ENCODE measurements around the gene ZFHX3. TPM values are rescaled to one million over a fixed set of nuclear protein-coding genes. Genes with fewer than 3 reads are reported as not detected.

Gene ZFHX3
- polyA plus RNA-seq, 3 donors from 2014 or later, result 0.05 to 1.4 (median 1.0) TPM

DNA sequence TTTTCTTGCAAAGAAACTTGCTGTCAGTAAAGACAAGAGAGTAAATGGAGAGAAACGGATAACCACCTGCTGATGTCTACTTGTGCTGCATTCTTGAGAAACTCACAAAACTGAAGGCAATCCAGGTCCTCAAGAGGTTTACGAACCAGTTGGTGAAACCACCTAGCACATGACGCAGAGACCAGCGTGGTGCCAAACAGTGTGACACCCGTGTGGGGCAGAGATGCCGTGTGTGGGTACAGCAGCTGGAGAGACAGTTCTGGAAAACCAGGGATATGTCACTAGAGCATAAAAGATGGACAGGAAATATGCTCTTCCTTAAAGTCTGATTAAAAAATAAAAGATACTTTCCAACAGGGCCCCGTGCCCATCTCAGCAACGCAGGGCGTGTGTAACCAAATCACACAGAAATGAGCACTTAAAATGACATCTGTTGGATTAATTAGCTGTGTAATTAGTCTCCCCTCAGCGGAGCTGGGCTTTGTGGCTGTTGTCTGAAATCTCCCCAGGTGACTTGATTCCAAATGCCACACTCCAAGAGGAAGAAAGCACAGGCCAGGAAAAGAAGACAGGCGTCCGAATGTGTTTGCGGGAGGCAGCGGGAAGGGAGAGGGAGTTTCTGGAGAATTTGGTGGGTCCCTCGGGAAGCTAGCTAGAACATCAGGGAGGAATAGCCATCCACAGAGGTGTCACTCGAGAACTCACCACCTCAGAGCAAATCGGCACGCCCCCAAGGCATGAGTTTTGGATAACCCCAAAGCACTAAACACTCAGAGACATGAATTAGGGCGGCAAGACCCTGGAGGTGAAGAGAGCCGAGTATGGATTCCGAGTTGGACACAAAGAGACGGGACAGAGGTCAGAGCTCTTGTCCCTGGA, 109.8 kb downstream of the ZFHX3 start:
- Mint-ChIP-seq H3K27me3 (ENCODE audit: low read depth in 3 of 3) (peaks cover 0 to 2% (median 1%) of the 10 kb centered on the region in 3 donors), H3K9me3 (no peaks in the 10 kb centered on the region), H3K4me1 (peaks cover 0 to 2% of the 10 kb centered on the region in 2 donors), H3K27ac (peak overlapping the region in 1 of 6 donors; percentile 41), H3K4me3 (no peak overlapping the region), H3K36me3 (peaks cover 0 to 3% (median 0%) of the 10 kb centered on the region in 3 donors)
- DNase-seq, result no peak

DNA sequence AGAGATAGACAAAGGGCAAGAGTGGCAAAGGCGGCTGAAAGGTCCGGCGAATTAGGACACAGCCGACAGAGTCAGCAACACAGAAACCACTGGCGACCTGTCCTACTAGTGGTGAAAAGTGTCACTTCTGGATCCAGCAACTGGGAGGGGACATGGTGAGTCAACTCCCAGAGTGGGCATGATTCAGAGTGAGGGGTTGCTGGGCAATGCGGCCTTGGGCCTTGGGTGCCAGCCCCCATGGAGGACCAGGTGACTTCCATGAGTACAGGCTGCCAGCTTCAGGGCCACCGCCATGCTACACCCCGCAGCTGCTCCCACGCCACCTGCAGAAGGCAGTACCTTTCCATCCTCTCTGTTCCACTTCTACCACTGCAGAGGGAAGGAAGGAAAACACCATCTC, 110.6 kb downstream of the ZFHX3 start:
- Mint-ChIP-seq H3K36me3 (peaks cover 0 to 3% (median 0%) of the 10 kb centered on the region in 3 donors), H3K4me1 (peaks cover 5 to 8% of the 10 kb centered on the region in 2 donors), H3K27ac (no peak overlapping the region), H3K4me3 (no peak overlapping the region), H3K9me3 (no peaks in the 10 kb centered on the region), H3K27me3 (ENCODE audit: low read depth in 3 of 3) (peaks cover 0 to 2% (median 1%) of the 10 kb centered on the region in 3 donors)
- DNase-seq, result no peak

DNA sequence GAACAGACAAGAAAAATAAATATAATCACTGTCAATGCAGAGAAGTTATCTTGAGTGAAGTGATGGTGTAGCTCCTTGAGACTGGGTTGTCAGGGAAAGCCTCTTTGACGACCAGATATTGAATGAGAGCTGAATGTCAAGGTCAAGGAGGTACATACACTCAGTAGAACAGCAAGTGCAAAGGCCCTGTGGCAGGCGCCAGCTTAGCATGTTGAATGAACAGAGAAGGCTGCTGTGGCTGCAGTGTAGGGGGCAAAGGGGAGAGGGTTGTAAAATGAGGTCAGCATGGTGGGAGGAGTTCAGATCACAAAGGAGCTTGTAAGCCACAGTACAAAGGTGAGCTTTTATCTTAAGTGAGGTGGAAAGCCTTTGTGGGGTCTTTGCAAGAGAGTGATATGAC, 111.5 kb downstream of the ZFHX3 start:
- peaks cover 14 to 17% of the 10 kb centered on the region in 2 donors for H3K4me1 Mint-ChIP-seq
- peaks cover 0 to 3% (median 0%) of the 10 kb centered on the region in 3 donors for H3K36me3 Mint-ChIP-seq
- no peak for DNase-seq
- no peaks in the 10 kb centered on the region for H3K9me3 Mint-ChIP-seq
- H3K4me3 Mint-ChIP-seq, result no peak overlapping the region
- no peak overlapping the region for H3K27ac Mint-ChIP-seq
- H3K27me3 Mint-ChIP-seq (ENCODE audit: low read depth in 3 of 3), result peaks cover 0 to 2% (median 1%) of the 10 kb centered on the region in 3 donors

DNA sequence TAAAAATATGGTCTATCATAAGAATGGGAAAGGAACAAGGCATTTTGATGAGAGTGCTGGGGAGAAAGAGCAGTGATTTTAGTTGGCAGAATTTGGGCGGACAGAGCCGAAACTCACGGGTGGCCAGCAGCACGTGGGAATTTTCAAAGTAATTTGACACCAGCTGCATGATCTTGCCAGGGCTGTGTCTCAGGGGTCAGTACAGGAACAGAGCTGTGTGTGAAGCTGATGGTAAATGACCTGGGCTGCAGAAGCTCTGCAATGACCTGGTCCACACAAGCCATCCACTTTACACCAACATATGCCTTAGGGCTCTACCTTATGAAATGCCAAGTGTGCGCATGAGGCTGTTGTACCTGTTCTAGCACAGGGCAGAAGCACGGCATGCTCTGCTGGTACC, 112.0 kb downstream of the ZFHX3 start:
- Mint-ChIP-seq H3K4me1 (peaks cover 18 to 20% of the 10 kb centered on the region in 2 donors), H3K9me3 (no peaks in the 10 kb centered on the region), H3K27ac (no peak overlapping the region), H3K36me3 (peaks cover 0 to 3% (median 0%) of the 10 kb centered on the region in 3 donors), H3K4me3 (no peak overlapping the region), H3K27me3 (ENCODE audit: low read depth in 3 of 3) (peaks cover 0 to 2% (median 1%) of the 10 kb centered on the region in 3 donors)
- no peak for DNase-seq

DNA sequence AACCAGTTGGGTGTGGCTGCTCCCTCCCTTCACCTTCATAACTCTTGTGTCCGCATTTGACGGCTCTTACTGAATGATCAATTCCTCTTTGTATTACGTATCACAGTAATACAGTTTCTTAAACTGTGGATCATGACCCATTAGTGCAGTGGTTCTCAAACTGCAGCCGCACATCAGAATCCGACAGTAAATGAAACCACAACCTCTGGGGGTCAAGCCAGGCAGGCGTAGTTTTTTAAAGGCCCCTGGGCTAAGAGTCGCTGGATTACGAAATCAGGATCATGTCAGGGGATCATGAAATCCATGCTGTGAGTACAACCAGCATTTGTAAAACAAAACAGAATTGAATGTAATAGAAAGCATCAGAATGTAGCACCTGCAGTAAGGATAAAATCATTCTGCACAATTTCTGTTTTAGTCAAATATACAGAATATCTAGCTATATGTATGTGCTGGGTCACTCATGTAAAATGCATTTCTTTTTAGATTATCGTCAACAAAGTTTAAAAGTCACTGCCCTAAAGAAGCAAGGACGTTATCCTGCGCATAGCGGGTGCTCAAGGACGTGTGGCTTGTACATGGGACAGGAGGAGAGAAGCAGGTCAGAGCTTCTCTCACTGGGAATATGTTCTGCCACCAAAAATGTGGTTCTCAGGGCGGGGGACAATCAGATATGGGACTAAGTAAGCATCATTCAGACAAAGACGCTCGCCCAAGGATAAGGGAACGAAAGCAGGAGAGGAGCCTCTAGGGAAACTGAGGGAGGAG, 113.1 kb downstream of the ZFHX3 start:
- H3K9me3 Mint-ChIP-seq, result no peaks in the 10 kb centered on the region
- H3K27me3 Mint-ChIP-seq (ENCODE audit: low read depth in 3 of 3), result peaks cover 0 to 2% (median 1%) of the 10 kb centered on the region in 3 donors
- peaks cover 18 to 20% of the 10 kb centered on the region in 2 donors for H3K4me1 Mint-ChIP-seq
- peaks cover 0 to 3% (median 0%) of the 10 kb centered on the region in 3 donors for H3K36me3 Mint-ChIP-seq
- H3K4me3 Mint-ChIP-seq, result no peak overlapping the region
- peak overlapping the region in 2 of 6 donors; percentile 34 to 36 for H3K27ac Mint-ChIP-seq
- DNase-seq, result no peak

DNA sequence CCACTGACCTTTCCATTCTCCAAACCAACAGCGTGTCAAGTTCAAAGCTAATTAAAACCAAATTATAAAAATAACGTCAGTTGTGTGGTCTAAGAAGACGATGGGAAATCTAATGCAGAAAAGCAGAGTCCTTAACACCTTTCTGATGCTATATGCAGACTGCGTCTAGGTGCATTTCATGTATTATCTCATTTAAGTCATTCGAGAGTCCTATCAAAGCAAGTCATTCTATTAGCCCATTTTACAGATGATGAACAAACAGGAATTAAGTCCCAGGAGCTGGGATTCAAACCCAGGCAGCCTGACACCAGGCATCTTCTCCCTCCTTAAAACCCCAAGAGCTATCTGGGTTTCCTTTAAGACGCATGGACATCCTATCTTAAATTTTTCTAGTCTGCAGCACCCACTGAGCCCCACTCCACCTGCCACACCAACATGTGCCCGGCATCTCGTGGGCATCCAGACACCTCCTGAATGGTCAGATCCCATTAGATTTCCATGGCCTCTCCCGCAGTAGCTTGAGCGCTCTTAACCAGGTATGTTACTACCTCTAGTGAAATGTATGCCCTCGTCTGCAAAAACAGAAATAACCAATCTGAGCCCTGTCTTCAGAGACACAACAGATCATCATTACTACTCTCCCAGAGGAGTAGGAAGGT, 115.1 kb downstream of the ZFHX3 start:
- no peaks in the 10 kb centered on the region for H3K9me3 Mint-ChIP-seq
- peak overlapping the region in 3 of 6 donors; percentile 4 to 73 (median 72) for H3K27ac Mint-ChIP-seq
- peaks cover 0 to 3% (median 0%) of the 10 kb centered on the region in 3 donors for H3K36me3 Mint-ChIP-seq
- H3K27me3 Mint-ChIP-seq (ENCODE audit: low read depth in 3 of 3), result peaks cover 0 to 1% (median 0%) of the 10 kb centered on the region in 3 donors
- DNase-seq, result no peak
- H3K4me3 Mint-ChIP-seq, result peak overlapping the region in 1 of 5 donors; percentile 20
- H3K4me1 Mint-ChIP-seq, result peaks cover 18 to 20% of the 10 kb centered on the region in 2 donors

DNA sequence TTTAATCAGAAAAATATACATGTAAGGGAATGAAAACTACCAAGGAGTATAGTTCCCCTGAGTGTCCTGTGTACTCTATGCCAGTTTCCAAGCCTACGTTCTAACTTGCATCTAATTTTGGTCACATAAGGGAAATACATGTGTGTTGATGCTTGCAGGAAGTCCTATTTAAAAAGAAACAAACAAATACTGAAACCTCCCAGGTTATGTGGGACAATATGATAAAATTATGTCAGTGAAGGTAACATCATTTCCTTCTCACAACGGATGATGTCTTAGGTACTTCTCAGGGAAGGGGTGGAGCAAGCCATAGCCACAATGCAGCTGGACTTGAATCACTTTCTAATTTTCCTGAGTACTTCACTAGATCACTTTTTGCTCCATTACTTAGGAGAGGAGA, 115.9 kb downstream of the ZFHX3 start:
- Mint-ChIP-seq H3K9me3 (no peaks in the 10 kb centered on the region), H3K27ac (peak overlapping the region in 5 of 6 donors; percentile 13 to 85 (median 72)), H3K27me3 (ENCODE audit: low read depth in 3 of 3) (peaks cover 0 to 1% (median 1%) of the 10 kb centered on the region in 3 donors), H3K4me3 (peak overlapping the region in 2 of 5 donors; percentile 31 to 36), H3K36me3 (peaks cover 0 to 3% (median 0%) of the 10 kb centered on the region in 3 donors), H3K4me1 (peaks cover 18 to 20% of the 10 kb centered on the region in 2 donors)
- peak in 2 of 3 donors; percentile 7 to 17 for DNase-seq

DNA sequence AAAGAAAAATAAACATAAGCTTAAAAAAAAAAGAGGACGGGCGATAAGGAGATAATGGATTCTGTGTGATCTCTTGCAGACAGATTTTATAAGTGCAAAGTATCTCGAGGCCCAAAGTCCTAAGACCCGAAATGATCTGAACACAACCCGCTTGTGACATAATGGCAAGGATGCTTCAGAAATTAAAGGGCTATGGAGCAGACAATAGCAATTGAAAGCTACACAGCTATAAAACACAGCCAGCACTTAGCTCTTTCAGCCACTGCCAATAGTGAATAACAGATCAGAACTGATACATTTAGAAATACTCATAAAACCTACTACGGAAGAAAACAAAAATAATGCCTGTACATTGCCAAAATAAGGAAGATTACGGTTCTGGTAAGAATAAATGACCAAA, 117.5 kb downstream of the ZFHX3 start:
- Mint-ChIP-seq H3K4me1 (peaks cover 18 to 20% of the 10 kb centered on the region in 2 donors), H3K4me3 (no peak overlapping the region), H3K36me3 (no peaks in the 10 kb centered on the region), H3K27ac (peak overlapping the region in 1 of 6 donors; percentile 13), H3K27me3 (ENCODE audit: low read depth in 3 of 3) (peaks cover 0 to 1% (median 0%) of the 10 kb centered on the region in 3 donors), H3K9me3 (no peaks in the 10 kb centered on the region)
- no peak for DNase-seq

DNA sequence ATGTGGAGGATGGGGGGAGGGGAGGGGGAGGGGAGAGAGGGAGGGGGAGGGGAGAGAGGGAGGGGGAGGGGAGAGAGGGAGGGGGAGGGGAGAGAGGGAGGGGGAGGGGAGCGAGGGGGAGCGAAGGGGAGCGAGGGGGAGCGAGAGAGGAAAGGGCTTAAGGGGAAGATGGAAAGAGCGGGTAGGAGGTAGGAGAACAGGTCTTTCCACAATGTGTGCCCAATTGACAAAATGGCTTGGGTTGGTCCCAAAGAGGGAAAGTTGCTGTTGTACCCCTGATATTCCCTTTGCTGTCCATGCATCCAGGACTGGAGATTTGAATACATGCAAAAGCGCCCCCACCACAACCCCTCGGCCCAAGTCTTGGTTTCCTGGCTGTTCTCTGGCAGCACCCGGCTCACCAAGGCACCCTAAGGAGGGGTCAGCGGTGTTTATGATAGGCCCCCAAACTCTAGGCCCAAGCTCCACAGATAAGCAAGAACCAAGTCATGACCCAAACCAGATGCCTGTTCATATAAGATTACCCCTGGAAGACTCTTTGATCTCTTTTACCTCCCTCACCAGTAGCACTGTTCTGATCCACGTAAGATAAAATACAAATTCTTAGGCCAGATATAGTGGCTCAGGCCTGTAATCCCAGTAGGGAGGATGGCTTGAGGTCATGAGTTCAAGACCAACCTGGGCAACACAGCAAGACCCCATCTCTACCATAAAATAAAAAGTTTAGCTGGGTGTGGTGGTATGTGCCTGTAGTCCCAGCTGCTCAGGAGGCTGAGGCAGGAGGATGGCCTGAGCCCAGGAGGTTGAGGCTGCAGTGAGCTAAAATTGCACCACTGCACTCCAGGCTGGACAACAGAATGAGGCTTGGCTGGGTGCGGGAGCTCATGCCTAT, 119.6 kb downstream of the ZFHX3 start:
- peak overlapping the region in 1 of 6 donors; percentile 41 for H3K27ac Mint-ChIP-seq
- DNase-seq, result no peak
- no peak overlapping the region for H3K4me3 Mint-ChIP-seq
- H3K4me1 Mint-ChIP-seq, result peaks cover 18 to 20% of the 10 kb centered on the region in 2 donors
- H3K27me3 Mint-ChIP-seq (ENCODE audit: low read depth in 3 of 3), result peaks cover 0 to 1% (median 0%) of the 10 kb centered on the region in 3 donors
- H3K36me3 Mint-ChIP-seq, result no peaks in the 10 kb centered on the region
- H3K9me3 Mint-ChIP-seq, result no peaks in the 10 kb centered on the region

DNA sequence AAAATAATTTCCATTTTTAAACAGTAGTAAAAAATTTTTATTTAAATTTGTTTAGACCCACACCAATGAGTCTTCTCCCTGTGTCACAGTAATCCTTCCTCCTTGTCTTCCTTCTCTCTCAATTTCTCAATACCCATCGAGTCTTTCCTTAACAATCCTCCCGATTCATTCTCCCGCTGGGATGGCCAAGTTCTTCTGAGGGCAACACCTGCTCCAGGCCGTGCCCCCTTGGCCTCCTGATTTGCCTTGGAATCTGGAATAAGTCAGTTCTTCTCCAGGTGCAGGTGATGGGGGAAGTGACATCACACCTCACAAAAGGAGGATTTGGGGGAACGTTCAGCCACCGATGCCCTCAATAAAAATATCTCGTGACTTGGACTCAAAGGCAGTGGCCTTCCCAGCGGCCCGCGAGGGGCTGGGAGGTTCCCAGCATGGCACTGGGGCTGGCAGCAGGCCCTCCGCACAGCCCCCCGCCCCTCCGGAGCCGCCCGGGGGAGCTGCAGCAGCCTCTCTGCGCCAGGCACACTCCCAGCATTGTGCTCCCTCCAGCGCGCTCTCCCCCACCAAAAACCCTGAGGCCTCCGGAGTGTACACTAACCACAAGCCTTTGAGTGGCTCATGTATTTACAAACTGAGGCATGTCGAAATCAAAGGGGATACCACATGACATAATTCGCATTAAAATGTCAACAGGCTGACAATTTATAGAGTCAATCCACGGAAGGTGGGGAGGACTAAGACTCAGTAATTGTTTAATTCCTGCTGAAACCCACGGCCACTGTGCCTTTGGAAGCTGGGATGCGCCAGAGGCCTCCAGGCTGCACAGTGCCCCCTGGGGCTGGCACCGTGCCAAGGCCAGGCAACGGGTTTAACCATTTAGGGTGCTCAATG, 120.5 kb downstream of the ZFHX3 start:
- no peaks in the 10 kb centered on the region for H3K9me3 Mint-ChIP-seq
- peaks cover 0 to 1% (median 0%) of the 10 kb centered on the region in 3 donors for H3K27me3 Mint-ChIP-seq (ENCODE audit: low read depth in 3 of 3)
- peak overlapping the region in 1 of 6 donors; percentile 64 for H3K27ac Mint-ChIP-seq
- H3K36me3 Mint-ChIP-seq, result no peaks in the 10 kb centered on the region
- H3K4me1 Mint-ChIP-seq, result peaks cover 16 to 18% of the 10 kb centered on the region in 2 donors
- H3K4me3 Mint-ChIP-seq, result no peak overlapping the region
- DNase-seq, result no peak

DNA sequence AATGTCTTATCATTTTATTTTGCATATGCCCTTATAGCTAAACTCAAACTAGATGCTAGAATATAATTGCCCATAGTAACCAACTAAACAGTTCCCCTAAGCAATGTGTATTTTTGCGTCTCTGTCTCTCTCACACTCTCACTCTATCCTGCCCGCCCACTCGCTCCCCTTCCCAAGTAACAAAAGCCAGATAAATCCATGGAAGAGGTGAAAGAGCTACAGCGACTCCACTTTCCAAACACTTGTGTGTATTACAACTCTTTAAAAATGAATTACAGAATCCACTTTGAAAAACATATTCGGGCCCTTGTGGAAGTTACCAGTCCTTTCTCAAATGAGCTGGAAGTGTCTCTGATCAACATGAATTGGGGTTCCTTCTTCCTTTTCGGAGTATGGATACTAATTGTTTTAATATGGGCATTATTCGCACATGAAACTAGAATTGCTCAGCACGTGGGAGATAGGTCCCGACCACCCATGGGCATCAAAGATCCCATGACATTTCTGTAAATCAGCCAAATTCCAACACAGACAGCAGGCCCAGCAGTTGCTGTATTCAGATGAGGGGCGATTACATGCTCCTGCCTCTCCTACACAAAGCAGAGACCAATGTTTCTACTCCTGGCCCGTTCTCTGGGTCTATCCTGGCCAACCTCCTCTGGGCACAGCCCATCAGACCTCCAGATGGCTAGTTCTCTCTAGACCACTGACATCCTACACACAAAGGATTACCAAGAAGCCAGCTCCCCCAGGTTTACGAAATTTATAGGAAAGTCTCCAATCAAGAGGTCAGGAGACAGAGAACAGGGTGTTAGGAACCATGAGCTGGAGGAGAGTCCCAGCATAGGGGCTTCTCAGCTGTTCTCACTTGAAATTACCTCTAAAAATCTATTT, 121.5 kb downstream of the ZFHX3 start:
- Mint-ChIP-seq H3K9me3 (no peaks in the 10 kb centered on the region), H3K4me1 (peaks cover 14 to 18% of the 10 kb centered on the region in 2 donors), H3K4me3 (no peak overlapping the region), H3K27ac (no peak overlapping the region), H3K36me3 (no peaks in the 10 kb centered on the region), H3K27me3 (ENCODE audit: low read depth in 3 of 3) (peaks cover 0 to 1% (median 0%) of the 10 kb centered on the region in 3 donors)
- no peak for DNase-seq
